OCI-LY3 (cell line): ENCODE measurements around the gene FAM184B.

Experiments used
- CTCF ChIP-seq: fragments of 200-600, 300-600 bp; sonication (generic); IDR thresholded peaks from 2 replicates; pipeline ENCODE4 v1.5.1; 2014; ENCODE audit warnings: antibody characterized with exemption, low read length, low read depth
- EZH2phosphoT487 ChIP-seq: fragments of 200-600 bp; shearing (Covaris generic); IDR thresholded peaks from 2 replicates; pipeline ENCODE4 v1.6.1; 2018; ENCODE audit warnings: antibody characterized with exemption, mixed run types, low read depth

- TF ChIP-seq CTCF (no peak), EZH2phosphoT487 (no peak)
Observed at GRCh38 chr4:17707671-17708070, 73.8 kb downstream of the FAM184B start.
